Central memory CD4-positive, alpha-beta T cell (primary cell): ENCODE measurements around the gene ATOX1.
"Not testable (repeated sequence)": the region's sequence is repeated elsewhere in the genome, so short reads cannot be mapped to it uniquely, and the experiment has no call there.

Source experiments
- DNase-seq: peaks from one replicate; pipeline ENCODE4 v3.0.0; 2022

The ATOX1 gene

DNA sequence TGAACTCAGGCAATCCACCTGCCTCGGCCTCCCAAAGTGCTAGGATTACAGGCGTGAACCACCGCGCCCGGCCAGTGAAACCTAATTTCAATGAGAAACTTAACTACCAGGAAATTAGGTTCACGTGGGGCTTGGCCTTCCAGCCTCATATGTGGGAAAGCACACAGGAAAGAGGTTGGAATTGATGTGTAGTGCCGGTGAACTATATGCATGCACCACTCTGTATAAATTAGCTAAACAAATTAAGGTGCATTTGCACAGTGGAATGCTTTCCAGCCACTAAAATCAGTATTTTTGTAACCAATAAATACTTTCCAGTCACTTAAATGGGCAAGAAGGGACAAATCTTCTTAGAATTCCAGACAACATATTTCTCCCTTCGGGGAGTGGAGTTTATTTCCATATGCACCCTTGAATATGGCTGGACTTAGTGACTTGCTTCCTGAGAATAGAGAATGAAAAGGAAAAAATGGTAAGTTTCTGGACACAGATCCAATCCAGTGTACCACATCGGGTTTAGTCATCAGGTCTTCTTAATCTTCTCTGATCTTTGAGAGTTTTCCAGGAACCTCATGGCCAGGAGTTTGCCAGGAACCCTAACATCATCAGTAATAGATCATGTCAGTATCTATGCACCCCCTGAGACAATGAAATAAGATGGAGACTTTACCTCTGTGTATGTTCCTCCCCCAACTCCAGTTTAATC lies 24.9 kb downstream of the ATOX1 start:
- no peak for DNase-seq

DNA sequence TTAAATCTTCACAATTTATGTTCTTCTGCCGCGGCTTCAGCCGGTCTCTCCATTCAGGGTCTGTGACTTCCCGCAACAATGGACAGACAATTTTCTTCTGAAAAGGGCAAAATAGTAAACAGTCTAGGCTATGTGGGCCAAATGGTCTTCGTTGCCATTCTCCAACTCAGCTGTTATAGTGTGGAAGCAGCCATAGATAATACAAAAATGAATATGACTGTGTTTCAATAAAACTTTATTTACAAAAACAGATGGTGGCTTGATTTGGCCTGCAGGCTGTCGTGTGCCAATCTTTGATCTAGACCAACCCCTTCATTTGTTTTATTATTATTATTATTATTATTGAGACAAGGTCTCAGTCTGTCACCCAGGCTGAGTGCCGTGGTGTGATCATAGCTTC lies 28.1 kb downstream of the ATOX1 start:
- DNase-seq: no peak

DNA sequence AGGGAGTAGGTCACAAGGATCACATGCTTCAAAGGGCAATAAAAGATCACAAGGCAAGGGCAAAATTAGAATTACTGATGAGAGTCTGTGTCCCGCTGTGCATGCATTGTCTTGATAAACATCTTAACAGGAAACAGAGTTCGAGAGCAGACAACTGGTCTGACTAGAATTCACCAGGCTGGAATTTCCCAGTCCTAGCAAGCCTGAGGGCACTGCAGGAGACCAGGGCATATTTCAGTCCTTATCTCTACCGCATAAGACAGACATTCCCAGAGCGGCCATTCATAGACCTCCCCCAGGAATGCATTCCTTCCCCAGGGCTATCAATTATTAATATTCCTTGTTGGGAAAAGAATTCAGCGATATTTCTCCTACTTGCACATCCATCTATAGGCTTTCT lies 28.8 kb downstream of the ATOX1 start:
- DNase-seq: not testable (repeated sequence)

DNA sequence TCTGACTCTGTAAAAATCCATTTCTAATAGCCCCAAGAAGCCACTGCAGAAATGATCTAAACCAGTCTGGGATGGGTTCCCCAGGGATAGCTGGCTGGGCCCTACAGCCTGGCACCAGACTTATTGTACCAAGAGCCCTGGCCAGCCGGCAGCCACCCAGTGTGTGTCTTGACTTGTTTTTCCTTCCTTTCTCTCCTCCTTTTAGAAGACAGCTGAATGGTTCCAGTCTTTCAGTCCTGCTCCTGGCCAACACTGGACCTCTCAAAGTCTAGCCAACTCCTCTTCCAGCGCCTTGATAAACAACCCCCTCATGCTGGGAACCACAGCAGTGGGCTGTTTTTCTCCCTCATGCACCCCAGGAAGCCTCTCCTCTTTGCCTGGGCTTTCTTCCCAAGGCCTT lies 34.1 kb downstream of the ATOX1 start:
- DNase-seq: no peak

DNA sequence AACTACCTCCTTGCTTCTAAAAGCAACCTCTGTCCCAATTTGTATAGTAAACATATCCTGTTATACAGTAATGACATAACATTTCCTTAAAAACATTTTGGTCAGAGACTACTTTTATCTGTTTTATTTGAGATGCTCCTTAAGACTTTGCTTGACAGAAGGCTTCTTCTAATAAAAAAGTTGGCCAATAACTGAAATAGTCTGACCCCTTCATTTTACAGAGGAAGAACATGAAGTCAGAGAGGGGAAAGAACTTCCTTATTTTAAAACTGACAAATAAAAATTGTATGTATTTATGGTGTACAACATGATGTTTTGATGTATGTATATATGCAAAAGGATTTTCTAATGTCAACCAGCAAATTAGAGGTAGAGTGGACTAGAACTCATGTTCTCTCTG lies 35.9 kb downstream of the ATOX1 start:
- no peak for DNase-seq

DNA sequence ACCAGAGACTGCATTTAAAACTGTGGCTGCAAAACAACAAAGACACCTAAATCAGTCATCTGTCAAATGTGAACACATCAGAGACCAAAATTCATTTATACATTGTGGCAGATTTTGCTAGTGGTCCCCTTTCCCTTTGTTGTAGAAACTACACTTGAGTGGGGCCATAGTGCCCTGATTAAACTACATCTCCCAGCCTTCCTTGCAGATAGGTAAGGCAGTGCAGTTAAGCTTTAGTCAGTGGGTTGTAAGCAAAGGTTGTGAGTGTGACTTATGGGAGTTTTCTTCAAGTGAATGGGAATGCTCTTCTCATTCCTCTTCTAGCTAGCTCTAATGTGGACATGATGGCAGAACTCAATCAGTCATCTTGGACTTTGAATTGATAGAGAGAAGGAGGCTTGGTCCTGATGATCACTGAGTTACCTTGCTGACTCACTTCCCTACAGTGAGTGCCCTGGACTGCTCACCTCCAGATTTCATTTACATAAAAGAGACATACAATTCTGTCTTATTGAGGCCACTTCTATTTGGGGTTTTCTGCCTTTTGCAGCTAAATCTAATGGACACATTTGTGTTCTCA lies 36.5 kb downstream of the ATOX1 start:
- DNase-seq: no peak

DNA sequence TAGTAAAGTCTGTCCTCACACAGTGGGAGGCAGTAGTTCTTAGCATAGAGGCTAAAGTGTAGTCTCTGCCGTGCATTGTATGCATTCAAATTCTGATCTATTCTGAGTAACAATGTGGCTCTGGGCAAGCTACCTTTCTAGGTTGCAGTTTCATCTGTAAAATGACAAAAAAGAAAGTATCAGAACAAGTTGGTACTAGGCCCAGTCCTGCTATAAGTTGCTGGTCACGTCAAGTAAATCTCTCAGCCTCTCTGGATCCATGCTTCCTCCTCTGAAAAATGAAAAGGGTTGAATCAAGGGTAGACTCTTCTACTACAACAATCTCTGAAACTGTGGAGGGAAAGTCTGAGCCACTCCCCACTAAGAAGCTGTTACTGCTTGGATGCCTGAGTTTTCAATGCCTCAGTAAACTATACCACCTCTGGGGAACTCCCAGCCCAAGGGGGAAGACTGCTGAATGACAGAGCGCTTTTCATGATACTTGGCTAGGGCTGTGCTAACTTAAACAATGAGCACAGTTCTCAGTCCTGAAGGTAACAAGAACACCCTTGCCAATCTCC lies 37.3 kb downstream of the ATOX1 start:
- DNase-seq: no peak

DNA sequence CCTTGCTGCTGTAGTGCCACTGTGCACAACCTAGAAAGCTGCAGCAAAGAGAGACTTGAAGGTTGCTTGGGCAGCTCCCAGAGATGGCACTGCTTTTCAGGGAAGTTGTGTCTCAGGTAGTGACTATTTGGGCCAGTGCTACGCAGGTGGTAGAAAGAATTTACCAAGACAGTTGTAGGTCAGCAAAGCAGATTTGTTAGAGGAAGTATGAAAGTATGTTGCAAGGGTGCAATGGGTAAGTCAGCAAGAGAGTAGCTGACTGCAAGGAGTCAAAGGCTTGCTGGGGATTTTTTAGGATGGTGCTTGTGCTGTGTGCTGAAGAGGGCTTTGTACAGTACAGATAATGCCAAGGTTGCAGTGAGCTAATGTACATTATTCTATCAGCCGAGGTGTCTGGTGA lies 38.2 kb downstream of the ATOX1 start:
- DNase-seq: no peak

DNA sequence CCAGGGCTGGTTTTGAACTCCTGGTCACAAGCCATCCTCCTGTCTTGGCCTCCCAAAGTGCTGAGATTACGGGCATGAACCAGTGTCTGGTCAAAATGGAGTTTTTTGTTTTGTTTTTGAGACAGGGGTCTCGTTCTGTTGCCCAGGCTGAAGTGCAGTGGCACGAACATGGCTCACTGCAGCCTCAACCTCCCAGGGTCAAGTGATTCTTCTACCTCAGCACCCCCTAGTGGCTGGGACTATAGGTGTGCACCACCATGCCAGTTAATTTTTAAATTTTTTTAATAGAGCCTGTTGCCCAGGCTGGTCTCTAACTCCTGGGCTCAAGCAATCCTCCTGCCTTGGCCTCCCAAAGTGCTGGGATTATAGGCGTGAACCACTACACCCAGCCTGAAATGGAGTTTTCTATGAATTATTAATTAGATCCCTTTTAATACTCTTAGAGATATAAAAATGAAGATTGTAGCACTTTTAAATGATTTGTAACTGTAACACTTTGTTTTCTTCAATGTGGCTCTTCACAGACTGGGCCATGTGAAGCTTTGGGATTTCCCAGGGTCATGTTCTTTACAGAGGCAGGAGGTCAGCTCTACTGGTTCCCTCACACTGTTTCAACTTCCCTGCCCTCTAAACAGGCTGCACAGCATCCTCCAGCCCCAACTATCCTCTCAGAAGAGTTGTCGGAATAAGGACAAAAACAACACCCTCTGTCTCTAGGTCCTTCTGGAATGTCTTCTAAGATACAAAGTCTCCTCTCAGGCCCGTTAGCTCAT lies 39.0 kb downstream of the ATOX1 start:
- no peak for DNase-seq

DNA sequence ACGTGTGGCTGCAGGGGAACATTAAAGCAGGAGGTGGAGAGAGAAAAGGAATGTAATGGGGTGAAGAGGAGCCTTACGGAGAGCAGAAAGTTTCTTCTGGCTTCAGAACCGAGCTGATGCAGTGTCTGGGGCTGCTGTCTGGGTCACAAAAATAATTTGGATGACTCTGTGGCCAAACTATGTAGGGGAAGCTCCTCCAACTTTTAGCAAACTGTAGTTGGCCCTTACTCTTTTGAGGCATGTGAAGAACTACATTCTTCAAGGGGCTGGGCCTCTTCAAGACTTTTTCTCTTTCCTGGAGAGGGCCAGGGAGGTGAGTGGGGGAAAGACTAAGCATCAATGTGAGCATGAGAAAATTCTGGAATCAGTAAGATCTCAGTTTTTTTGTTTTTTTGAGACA lies 39.8 kb downstream of the ATOX1 start:
- no peak for DNase-seq

DNA sequence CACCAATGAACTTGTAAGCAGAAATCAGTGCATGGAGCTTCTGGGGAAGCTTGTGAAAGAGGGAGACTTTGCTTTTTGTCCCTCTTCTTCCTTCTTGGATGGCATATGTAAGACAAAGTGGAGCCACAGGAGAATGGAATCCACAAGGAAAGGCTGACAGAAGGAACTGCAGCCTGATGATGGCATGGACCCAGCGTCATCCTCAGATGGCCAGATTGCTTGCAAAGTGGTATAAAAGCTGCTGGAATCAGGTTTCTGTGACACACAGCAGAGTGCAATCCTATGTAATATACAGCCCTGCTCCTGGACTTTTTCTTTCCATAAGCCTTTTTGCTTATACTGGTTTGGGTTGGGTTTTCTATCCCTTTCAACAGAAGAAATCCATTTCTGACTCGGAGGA lies 40.3 kb downstream of the ATOX1 start:
- DNase-seq: no peak

DNA sequence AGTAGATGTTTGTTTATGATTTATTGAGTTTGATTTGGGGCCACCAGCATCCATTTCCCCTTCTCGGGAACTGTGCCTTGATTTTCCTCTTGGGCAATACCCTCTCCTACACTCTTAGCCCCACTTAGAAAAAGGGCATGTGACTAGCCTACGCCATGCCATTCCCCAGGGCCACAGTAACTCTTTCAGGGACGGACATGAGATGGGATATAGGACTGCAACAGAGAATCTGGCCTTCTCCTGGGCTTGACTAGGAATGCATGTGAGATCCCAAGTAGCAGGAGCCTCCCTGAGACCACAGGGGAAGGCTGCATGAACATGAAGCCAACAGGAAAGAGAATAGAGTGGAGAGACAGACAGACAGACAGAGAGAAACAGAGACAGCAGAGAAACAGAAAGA lies 41.0 kb downstream of the ATOX1 start:
- no peak for DNase-seq

DNA sequence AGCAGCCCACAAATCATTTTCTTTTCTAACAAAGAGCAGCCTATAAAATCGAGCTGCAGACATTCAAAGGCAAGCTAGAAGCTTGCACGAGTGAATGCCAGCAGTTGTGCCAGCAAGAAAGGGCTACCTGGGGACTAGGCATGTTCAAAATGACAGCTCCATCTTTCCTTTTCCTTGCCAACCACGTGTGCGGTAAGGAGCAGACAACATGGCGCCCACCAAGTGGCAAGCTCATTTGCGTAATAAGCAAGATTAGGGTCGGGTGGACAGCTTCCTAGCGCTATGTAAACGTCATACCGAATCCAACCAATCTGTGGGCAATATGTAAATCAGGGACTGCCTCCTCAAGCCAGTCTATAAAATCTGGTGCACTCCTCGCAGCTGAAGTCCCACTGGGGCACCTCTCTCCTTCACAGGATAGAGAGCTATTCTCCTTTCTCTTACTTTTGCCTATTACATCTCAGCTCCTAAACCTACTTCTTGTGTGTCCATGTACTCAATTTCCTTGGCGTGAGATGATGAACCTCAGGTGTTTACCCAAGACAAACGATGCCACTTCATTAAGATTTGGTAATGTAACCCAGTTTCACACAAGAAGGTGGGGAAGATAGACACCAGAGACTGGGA lies 49.2 kb downstream of the ATOX1 start:
- no peak for DNase-seq

DNA sequence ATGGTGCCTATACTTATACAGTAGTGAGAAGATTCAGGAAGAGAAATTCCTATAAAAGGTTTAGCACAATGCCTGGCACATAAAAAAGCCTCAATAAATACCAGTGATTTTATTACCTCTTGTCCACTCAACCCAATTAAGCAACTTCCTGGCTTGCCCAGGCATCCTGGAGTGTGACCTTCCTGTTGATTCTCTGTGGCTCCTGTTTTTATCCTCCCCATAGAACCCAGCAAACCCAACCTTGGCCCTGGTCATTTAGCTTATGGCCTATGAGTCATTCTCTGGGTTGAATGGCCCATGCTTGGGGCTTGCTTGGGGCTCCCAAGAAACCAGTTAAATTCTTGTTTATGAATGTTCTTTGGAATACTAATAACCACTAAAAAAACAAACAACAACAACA lies 50.3 kb downstream of the ATOX1 start:
- no peak for DNase-seq

DNA sequence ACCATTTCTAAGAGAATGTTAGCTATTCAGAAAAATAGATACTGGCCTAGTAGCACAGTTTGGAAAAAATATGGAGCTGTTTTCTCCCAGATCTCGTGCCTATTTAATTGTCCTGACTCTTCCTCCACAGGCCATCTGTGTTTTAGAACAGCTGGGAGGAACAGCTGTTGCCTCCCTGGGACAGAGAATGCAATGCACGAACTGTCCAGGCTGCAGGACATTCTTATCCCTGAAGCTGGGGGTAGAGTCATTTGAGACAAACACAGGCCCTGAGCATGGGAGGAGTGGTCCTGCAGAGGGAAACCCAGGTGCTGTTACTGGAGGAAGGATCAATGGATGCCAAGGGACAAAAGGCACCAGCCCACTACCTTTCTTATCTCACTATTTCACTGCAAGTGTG lies 50.9 kb downstream of the ATOX1 start:
- DNase-seq: no peak

DNA sequence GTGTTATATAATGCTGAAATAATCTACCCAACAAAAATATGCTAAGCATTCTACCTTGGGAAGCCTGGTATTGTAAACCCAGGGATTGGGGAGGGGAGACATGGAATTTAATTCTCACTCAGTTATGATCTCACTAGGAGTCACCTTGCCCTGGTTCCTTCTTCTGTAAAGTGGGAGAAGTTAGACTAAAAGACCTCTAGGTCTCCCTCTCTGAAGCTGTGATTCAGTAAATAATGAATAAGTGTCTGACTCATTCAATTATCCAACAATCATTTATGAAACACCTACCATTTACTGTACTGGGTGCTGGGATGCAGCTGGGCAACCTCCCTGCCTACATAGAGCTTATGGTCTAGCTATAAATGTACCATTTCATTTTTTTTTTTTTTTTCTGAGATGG lies 51.5 kb downstream of the ATOX1 start:
- DNase-seq: no peak

DNA sequence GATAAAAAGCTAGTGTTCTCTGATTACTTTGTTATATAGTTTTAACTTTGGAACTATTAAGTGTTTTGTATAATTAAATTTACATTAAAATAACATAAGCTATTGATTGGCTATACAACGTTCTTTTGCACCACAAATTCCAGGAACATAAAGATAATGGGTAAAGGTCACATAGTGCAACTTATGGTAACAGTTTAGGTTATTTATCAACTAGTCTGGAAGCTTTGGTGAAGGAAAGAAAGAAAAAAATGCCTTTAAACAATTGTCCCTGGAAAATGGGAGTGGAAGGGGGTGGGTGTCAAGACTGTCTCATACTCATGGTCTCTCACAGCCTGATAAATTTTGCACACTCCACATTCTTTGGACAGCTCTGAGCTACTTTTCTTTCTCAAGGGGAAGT lies 54.7 kb downstream of the ATOX1 start:
- no peak for DNase-seq

DNA sequence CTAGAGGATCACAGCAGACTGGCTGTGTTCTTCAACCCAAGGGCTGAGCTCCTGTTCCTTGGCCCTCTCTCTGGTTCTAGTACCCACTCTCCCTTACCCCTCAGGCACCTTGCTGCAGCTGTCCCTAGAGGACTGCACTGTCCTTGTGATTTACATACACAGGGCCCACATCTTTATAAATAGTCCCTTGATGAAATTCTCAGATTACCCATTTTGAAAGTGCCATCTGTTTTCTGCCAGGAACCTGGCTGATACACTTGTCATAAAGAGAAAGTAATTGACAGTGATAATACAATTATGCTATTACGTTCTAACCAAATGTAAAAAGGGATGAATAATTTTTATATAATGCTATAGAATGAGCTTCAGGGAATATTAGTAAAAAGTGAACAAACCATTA lies 55.2 kb downstream of the ATOX1 start:
- DNase-seq: no peak

DNA sequence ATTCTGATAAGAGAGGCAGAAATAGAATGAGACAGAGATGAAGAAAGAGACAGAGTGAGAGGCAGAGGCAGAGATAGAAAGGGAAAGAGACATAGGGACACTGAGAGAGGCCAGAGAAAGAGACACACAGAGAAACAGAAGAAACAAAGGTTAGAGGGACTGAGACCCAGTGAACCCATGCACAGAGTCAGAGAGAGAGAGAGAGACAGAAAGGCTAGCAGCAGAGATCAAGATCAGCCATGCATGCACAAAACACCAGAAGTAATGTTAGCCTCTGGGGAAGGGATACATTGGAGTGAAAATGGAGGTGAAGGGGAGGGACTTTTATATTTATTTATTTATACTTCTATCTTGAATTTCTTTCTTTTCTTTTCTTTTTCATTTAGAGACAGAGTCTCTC lies 57.6 kb downstream of the ATOX1 start:
- no peak for DNase-seq

DNA sequence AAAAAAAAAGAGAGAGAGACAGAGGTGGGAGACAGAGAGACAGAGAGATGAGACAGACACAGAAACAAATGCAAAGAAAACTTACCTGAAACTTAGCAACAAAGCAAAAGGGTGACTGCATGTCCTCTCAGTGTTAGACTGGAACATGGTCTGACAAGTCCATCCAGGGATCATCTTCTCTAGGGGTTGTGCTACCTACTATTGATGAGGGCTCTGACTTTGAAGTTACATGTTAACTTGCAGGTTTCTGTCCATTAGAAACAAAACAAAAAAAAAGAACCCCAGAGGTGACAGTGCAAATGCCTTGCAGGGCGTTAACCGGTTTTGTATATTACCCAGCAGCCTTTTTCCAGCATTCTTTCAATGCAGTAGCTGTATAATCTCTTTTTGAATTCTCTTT lies 58.1 kb downstream of the ATOX1 start:
- no peak for DNase-seq

DNA sequence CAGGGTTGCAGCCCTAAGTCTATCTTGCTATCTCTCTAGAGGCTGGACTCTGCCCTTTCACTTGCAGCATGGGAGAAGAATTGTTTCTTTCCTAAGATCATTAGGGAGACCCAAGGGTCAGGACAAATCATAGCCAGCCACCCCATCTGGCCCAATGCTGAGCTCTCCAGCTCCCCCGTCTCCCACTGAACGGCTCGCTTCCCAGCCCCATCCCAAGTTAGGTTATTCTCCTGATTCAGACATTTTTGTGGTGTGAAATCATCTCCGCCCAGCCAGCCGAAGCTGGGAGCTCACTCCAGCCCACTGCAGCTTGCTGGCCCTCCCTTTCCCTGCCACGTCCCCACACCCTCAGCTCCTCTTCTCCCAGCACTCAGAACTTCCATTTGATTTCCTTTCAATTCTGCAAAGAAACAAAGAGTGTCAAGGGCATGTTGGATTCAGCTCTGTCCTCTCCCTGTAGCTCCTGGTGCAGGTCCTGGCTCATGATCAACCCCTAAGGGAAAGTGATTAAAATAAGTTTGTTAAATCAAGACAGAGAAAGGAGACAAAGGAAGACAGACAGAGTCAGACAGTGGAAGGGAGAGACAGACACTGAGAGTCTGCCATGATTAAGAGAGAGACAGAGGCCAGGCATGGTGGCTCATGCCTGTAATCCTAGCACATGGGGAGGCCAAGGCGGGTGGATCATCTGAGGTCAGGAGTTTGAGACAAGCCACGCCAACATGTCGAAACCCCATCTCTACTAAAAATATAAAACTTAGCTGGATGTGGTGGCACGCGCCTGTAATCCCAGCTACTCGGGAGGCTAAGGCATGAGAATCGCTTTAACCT lies 59.1 kb downstream of the ATOX1 start:
- DNase-seq: no peak

DNA sequence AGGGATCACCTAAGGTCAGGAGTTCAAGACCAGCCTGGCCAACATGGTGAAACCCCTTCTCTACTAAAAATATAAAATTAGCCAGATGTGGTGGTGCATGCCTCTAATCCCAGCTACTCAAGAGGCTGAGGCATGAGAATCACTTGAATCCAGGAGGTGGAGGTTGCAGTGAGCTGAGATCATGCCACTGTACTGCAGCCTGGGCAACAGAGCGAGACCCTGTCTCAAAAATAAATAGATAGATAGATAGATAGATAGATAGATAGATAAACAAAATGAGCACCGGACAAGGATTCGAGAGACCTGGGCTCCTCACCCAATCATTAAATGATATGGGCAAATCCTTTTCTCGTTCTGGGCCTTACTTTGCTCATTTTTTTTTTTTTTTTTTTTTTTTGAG lies 60.4 kb downstream of the ATOX1 start:
- DNase-seq: not testable (repeated sequence)

DNA sequence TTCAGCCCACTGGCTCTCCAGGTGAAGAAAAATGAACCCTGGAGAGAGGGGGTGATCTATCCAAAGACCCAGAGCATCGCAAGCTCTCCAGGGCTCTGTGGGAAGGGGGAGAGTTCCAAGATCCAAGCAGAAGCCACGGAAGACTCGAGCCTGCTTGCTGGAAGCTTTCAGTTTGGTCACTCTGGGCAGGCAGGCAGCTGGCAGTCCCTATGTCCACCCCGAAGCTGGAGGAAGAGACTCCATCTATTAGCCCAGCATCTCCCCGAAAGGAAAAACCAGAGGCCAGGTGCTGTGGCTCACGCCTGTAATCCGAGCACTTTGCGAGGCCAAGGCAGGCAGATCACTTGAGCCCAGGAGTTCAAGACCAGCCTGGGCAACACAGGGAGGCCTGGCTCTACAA lies 61.0 kb downstream of the ATOX1 start:
- DNase-seq: no peak
